ENCODE results near the gene TECTB. TPM values are rescaled to one million over a fixed set of nuclear protein-coding genes. Genes with fewer than 3 reads are reported as not detected.

The TECTB gene
- total and polyA plus RNA-seq, 9 of the 15 experiments (the other 6 are each of a cell fraction or from before 2014, with no cell fraction given) = not detected

GRCh38 chr10:112338957-112339356 lies 55.8 kb downstream of the TECTB start:
- Histone ChIP-seq H3K27me3 (ENCODE audit: control insufficient read depth in 2 of 2, insufficient read depth in 2 of 2, low read length in 2 of 2) (peaks cover 0 to 2% of the 10 kb centered on the region in 2 experiments; a peak in 2 of 5 replicates), H3K4me1 (replicated peaks in 1 of 2; ENCODE audit: control insufficient read depth in 2 of 2, insufficient read depth in 2 of 2, low read length in 2 of 2) (peaks cover 0 to 7% of the 10 kb centered on the region in 2 experiments; a peak in 2 of 5 replicates), H3K27ac (ENCODE audit: extremely low read depth, low read depth, low read length) (no peak overlapping the region), H2AFZ (ENCODE audit: low read depth, low read length) (no peak overlapping the region), H3K4me2 (ENCODE audit: insufficient read depth, low read length) (no peak overlapping the region), H4K20me1 (replicated peaks; ENCODE audit: control insufficient read depth, insufficient read depth, low read length) (no peaks in the 10 kb centered on the region; the same call in 1 of the 2 replicates), H3K9me3 (replicated peaks; ENCODE audit: control insufficient read depth, insufficient read depth, low read depth, low read length) (no peaks in the 10 kb centered on the region), H3K36me3 (ENCODE audit: control insufficient read depth, insufficient read depth, low read length) (no peaks in the 10 kb centered on the region), H3K79me2 (ENCODE audit: control insufficient read depth, insufficient read depth, low read length) (no peaks in the 10 kb centered on the region), H3K4me3 (no peak overlapping the region), H3K9ac (ENCODE audit: insufficient read depth in 1 of 2, low read depth in 2 of 2, low read length in 2 of 2) (no peak overlapping the region), H3K9me1 (ENCODE audit: control insufficient read depth, insufficient read depth, low read length) (no peaks in the 10 kb centered on the region)
- ChIA-PET CTCF (ENCODE audit: low intra/inter-chr PET ratio) (no interaction called here), POLR2A (no interaction called here)
- FAIRE-seq = no peak
- BruUV-seq (replicated peaks) = no TSS peak
- no peak for ATAC-seq
- intact Hi-C loops (cut with micrococcal nuclease) = no loop called here
- in situ Hi-C loops (cut with MboI) = no loop called here
- 16% methylated on average over 3 of the region's 3 CpGs for WGBS (ENCODE audit: insufficient coverage, low coverage, missing lambda C conversion rate)
- no peak for DNase-seq (ENCODE audit: extremely low read depth in 1 of 4, low spot score in 3 of 4)
- TF ChIP-seq, protein P1, sequence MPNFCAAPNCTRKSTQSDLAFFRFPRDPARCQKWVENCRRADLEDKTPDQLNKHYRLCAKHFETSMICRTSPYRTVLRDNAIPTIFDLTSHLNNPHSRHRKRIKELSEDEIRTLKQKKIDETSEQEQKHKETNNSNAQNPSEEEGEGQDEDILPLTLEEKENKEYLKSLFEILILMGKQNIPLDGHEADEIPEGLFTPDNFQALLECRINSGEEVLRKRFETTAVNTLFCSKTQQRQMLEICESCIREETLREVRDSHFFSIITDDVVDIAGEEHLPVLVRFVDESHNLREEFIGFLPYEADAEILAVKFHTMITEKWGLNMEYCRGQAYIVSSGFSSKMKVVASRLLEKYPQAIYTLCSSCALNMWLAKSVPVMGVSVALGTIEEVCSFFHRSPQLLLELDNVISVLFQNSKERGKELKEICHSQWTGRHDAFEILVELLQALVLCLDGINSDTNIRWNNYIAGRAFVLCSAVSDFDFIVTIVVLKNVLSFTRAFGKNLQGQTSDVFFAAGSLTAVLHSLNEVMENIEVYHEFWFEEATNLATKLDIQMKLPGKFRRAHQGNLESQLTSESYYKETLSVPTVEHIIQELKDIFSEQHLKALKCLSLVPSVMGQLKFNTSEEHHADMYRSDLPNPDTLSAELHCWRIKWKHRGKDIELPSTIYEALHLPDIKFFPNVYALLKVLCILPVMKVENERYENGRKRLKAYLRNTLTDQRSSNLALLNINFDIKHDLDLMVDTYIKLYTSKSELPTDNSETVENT (CRISPR knock-in tag; IDR thresholded peaks at IDR 0.05) = no peak
- TF ChIP-seq ZNF239 (CRISPR knock-in tag; IDR thresholded peaks at IDR 0.05) = no peak
- TF ChIP-seq, protein P2, sequence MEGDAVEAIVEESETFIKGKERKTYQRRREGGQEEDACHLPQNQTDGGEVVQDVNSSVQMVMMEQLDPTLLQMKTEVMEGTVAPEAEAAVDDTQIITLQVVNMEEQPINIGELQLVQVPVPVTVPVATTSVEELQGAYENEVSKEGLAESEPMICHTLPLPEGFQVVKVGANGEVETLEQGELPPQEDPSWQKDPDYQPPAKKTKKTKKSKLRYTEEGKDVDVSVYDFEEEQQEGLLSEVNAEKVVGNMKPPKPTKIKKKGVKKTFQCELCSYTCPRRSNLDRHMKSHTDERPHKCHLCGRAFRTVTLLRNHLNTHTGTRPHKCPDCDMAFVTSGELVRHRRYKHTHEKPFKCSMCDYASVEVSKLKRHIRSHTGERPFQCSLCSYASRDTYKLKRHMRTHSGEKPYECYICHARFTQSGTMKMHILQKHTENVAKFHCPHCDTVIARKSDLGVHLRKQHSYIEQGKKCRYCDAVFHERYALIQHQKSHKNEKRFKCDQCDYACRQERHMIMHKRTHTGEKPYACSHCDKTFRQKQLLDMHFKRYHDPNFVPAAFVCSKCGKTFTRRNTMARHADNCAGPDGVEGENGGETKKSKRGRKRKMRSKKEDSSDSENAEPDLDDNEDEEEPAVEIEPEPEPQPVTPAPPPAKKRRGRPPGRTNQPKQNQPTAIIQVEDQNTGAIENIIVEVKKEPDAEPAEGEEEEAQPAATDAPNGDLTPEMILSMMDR (IDR thresholded peaks at IDR 0.05 in 2 of 3, conservative IDR thresholded peaks at IDR 0.05 in 1 of 3; ENCODE audit: insufficient read depth in 2 of 3, low read depth in 1 of 3, low read length in 3 of 3) = no peak
- no peak for TF ChIP-seq ZNF165 (CRISPR knock-in tag; IDR thresholded peaks at IDR 0.05; ENCODE audit: borderline replicate concordance)
- no peak for TF ChIP-seq NBN (IDR thresholded peaks at IDR 0.05; ENCODE audit: low read depth)
- no peak for TF ChIP-seq ZNF518B (CRISPR knock-in tag; IDR thresholded peaks at IDR 0.05)
- TF ChIP-seq MAFG (tag; conservative IDR thresholded peaks at IDR 0.05) = no peak
- no peak for TF ChIP-seq ZNF253 (CRISPR knock-in tag; conservative IDR thresholded peaks at IDR 0.05)
- no peak for TF ChIP-seq AFF4 (CRISPR knock-in tag; IDR thresholded peaks at IDR 0.05)
- TF ChIP-seq TCF7L2 (IDR thresholded peaks at IDR 0.05; ENCODE audit: low read depth, low read length) = no peak
- no peak for TF ChIP-seq COPS2 (conservative IDR thresholded peaks at IDR 0.05)
